Loucy (cell line): ENCODE results near the gene BMAL2.
A peak's percentile ranks its signal among the peaks of the same experiment; 100 is the strongest.

Source experiments
- H2AFZ ChIP-seq: fragments of 200-600 bp; sonication (generic); 2 replicates; pipeline ENCODE4 v1.6.0; 2016; ENCODE audit warnings: antibody characterized with exemption, mild to moderate bottlenecking, low read length, moderate library complexity
- H3F3A ChIP-seq: fragments of 200-600 bp; 2 replicates; pipeline ENCODE4 v1.6.0; 2016; ENCODE audit warnings: antibody characterized with exemption, low read depth, mild to moderate bottlenecking
- H3K27me3 ChIP-seq: fragments of 200-600 bp; sonication (generic); 2 replicates; pipeline ENCODE4 v1.6.1; 2014; ENCODE audit warnings: low read length, mild to moderate bottlenecking; ENCODE audit not compliant: insufficient read depth, poor library complexity, severe bottlenecking
- H3K36me3 ChIP-seq: fragments of 200-600 bp; sonication (generic); 2 replicates; pipeline ENCODE4 v1.6.1; 2016; ENCODE audit warnings: low read length; ENCODE audit not compliant: insufficient read depth
- H3K4me1 ChIP-seq: fragments of 200-600 bp; sonication (generic); 2 replicates; pipeline ENCODE4 v1.5.1; 2014; ENCODE audit warnings: low read length, mild to moderate bottlenecking; ENCODE audit not compliant: insufficient read depth, poor library complexity, severe bottlenecking
- H3K4me2 ChIP-seq: fragments of 200-600 bp; sonication (generic); 2 replicates; pipeline ENCODE4 v1.6.0; 2014; ENCODE audit warnings: antibody characterized with exemption, low read length, low read depth, mild to moderate bottlenecking; ENCODE audit not compliant: poor library complexity, severe bottlenecking
- H3K4me3 ChIP-seq: fragments of 200-600 bp; sonication (generic); 2 replicates; pipeline ENCODE4 v1.5.1; 2014; ENCODE audit warnings: low read length, mild to moderate bottlenecking, mixed read lengths; ENCODE audit not compliant: poor library complexity, severe bottlenecking
- H3K79me2 ChIP-seq: fragments of 200-600 bp; sonication (generic); 2 replicates; pipeline ENCODE4 v1.6.1; 2014; ENCODE audit warnings: low read length; ENCODE audit not compliant: insufficient read depth
- H3K9ac ChIP-seq: fragments of 200-600 bp; sonication (generic); 2 replicates; pipeline ENCODE4 v1.6.0; 2014; ENCODE audit warnings: mild to moderate bottlenecking, low read depth, low read length, moderate library complexity; ENCODE audit not compliant: poor library complexity, severe bottlenecking
- H3K9me2 ChIP-seq: fragments of 200-600 bp; sonication (generic); replicated peaks from 2 replicates; pipeline ENCODE4 v1.6.1; 2016; ENCODE audit warnings: low read depth, low read length, mixed read lengths
- H3K9me3 ChIP-seq: fragments of 200-600 bp; sonication (generic); 2 replicates; pipeline ENCODE4 v1.6.1; 2014; ENCODE audit warnings: mild to moderate bottlenecking, antibody characterized with exemption, low read length, low read depth; ENCODE audit not compliant: insufficient read depth
- H4K20me1 ChIP-seq: fragments of 200-600 bp; sonication (generic); 2 replicates; pipeline ENCODE4 v1.6.0; 2014; ENCODE audit warnings: antibody characterized with exemption, low read length, mild to moderate bottlenecking; ENCODE audit not compliant: insufficient read depth, poor library complexity, severe bottlenecking
- CTCF ChIP-seq: fragments of 200-600 bp; sonication (generic); conservative IDR thresholded peaks from 2 replicates; pipeline ENCODE4 v1.5.1; 2014; ENCODE audit warnings: mild to moderate bottlenecking, antibody characterized with exemption, low read length
- EZH2phosphoT487 ChIP-seq: fragments of 200-600 bp; IDR thresholded peaks from 2 replicates; pipeline ENCODE4 v1.6.1; 2018; ENCODE audit warnings: antibody characterized with exemption, mild to moderate bottlenecking, moderate library complexity, borderline replicate concordance

Gene BMAL2

GRCh38 chr12:27305673-27306456 is 26.8 kb upstream of the BMAL2 start:
- H3K4me3 ChIP-seq = no peak overlapping the region
- H3K4me2 ChIP-seq = no peak overlapping the region
- H3K4me1 ChIP-seq = peaks cover 26% of the 10 kb centered on the region
- H2AFZ ChIP-seq = no peak overlapping the region
- no peaks in the 10 kb centered on the region for H4K20me1 ChIP-seq
- H3K9ac ChIP-seq = peak overlapping the region; percentile 14
- no peaks in the 10 kb centered on the region for H3K9me3 ChIP-seq
- TF ChIP-seq CTCF (peak; percentile 62), EZH2phosphoT487 (no peak)
- H3K79me2 ChIP-seq = no peaks in the 10 kb centered on the region
- no peaks in the 10 kb centered on the region for H3K27me3 ChIP-seq
- H3K9me2 ChIP-seq = no peaks in the 10 kb centered on the region
- no peaks in the 10 kb centered on the region for H3K36me3 ChIP-seq
- no peaks in the 10 kb centered on the region; the same call in 1 of the 2 replicates for H3F3A ChIP-seq

GRCh38 chr12:27309293-27309994 is 23.2 kb upstream of the BMAL2 start:
- no peaks in the 10 kb centered on the region; the same call in 1 of the 2 replicates for H3F3A ChIP-seq
- H3K4me3 ChIP-seq = no peak overlapping the region
- peaks cover 26% of the 10 kb centered on the region for H3K4me1 ChIP-seq
- no peaks in the 10 kb centered on the region for H3K36me3 ChIP-seq
- H3K9me2 ChIP-seq = no peaks in the 10 kb centered on the region
- no peak overlapping the region for H3K9ac ChIP-seq
- H4K20me1 ChIP-seq = no peaks in the 10 kb centered on the region
- H3K9me3 ChIP-seq = no peaks in the 10 kb centered on the region
- peak overlapping the region; percentile 30 for H3K4me2 ChIP-seq
- no peaks in the 10 kb centered on the region for H3K79me2 ChIP-seq
- H3K27me3 ChIP-seq = no peaks in the 10 kb centered on the region
- H2AFZ ChIP-seq = peak overlapping the region; percentile 80
- TF ChIP-seq CTCF = no peak
- TF ChIP-seq EZH2phosphoT487 = no peak

- no peak overlapping the region for H3K4me3 ChIP-seq
- no peaks in the 10 kb centered on the region for H4K20me1 ChIP-seq
- no peaks in the 10 kb centered on the region for H3K79me2 ChIP-seq
- H2AFZ ChIP-seq = peak overlapping the region; percentile 80
- no peaks in the 10 kb centered on the region; the same call in 1 of the 2 replicates for H3F3A ChIP-seq
- H3K9ac ChIP-seq = no peak overlapping the region
- H3K4me1 ChIP-seq = peaks cover 25% of the 10 kb centered on the region
- no peaks in the 10 kb centered on the region for H3K9me3 ChIP-seq
- TF ChIP-seq CTCF = no peak
- no peak for TF ChIP-seq EZH2phosphoT487
- no peaks in the 10 kb centered on the region for H3K9me2 ChIP-seq
- no peaks in the 10 kb centered on the region for H3K27me3 ChIP-seq
- no peak overlapping the region for H3K4me2 ChIP-seq
- H3K36me3 ChIP-seq = no peaks in the 10 kb centered on the region
Measured at GRCh38 chr12:27309995-27310315, 22.7 kb upstream of the BMAL2 start.
